OCI-LY1 (cell line): ENCODE data around the gene PRR36.

Source experiments
- CTCF ChIP-seq: fragments of 200-600 bp; sonication (generic), shearing (Covaris generic); IDR thresholded peaks from 2 replicates; pipeline ENCODE4 v1.5.1; 2017; ENCODE audit warnings: mild to moderate bottlenecking, antibody characterized with exemption, low read length, moderate library complexity, mixed read lengths
- EZH2 ChIP-seq: fragments of 200-600 bp; sonication (generic), shearing (Covaris generic); IDR thresholded peaks from 2 replicates; pipeline ENCODE4 v1.8.0; 2017; ENCODE audit warnings: borderline replicate concordance, mixed run types, mild to moderate bottlenecking, antibody characterized with exemption, low read length, moderate library complexity, mixed read lengths

GRCh38 chr19:7839476-7839875 is 34.7 kb downstream of the PRR36 start:
- no peak for TF ChIP-seq EZH2
- no peak for TF ChIP-seq CTCF
